H1 (cell line): ENCODE data around the gene ABHD2. TPM values are rescaled to one million over a fixed set of nuclear protein-coding genes. Genes with fewer than 3 reads are reported as not detected.
A peak's percentile ranks its signal among the peaks of the same experiment; 100 is the strongest.

Source experiments
- CTCF ChIA-PET: fragments of 300-600 bp; sonication (Branson Sonifier 250); formaldehyde crosslinking; loops from one replicate; lab custom pipeline; 2021; ENCODE audit not compliant: partially characterized antibody; lab: Charles Lee
- POLR2A ChIA-PET: fragments of 300-600 bp; sonication (Branson Sonifier 250); formaldehyde crosslinking; loops from one replicate; lab custom pipeline; 2021; ENCODE audit warnings: inconsistent platforms; ENCODE audit not compliant: partially characterized antibody; lab: Charles Lee
- DNase-seq, 2 experiments: peaks; one replicate each; pipeline versions ENCODE4 v3.0.0 to v3.0.0-alpha.2; 2010 to 2022; ENCODE audit warnings: low spot score in 2 of 2, low read depth in 1 of 2, mixed read lengths in 1 of 2
- FAIRE-seq: peaks from 2 replicates; lab custom pipeline; 2011; peaks lifted over from hg19 to GRCh38; lab: Jason Lieb, UNC
- H2AFZ ChIP-seq: 2 replicates; pipeline ENCODE4 v1.8.1; 2012; ENCODE audit warnings: low read length, inconsistent platforms
- H2AK5ac ChIP-seq: 2 replicates; pipeline ENCODE4 v1.6.1; 2013; ENCODE audit warnings: low read depth, low read length
- H2BK120ac ChIP-seq: replicated peaks from 2 replicates; pipeline ENCODE3; 2013; ENCODE audit warnings: low read depth, low read length, inconsistent platforms
- H2BK12ac ChIP-seq: 2 replicates; pipeline ENCODE4 v1.6.1; 2013; ENCODE audit warnings: low read depth, low read length
- H2BK15ac ChIP-seq: 2 replicates; pipeline ENCODE4 v1.6.1; 2013; ENCODE audit warnings: low read length
- H2BK20ac ChIP-seq: 2 replicates; pipeline ENCODE4 v1.6.1; 2013; ENCODE audit warnings: low read length
- H2BK5ac ChIP-seq: 2 replicates; pipeline ENCODE4 v1.6.1; 2013; ENCODE audit warnings: low read depth, low read length
- H3K14ac ChIP-seq: 2 replicates; pipeline ENCODE4 v1.6.1; 2013; ENCODE audit warnings: inconsistent platforms; ENCODE audit not compliant: insufficient read length
- H3K18ac ChIP-seq: 2 replicates; pipeline ENCODE4 v1.6.1; 2013; ENCODE audit warnings: low read length; ENCODE audit errors: extremely low read depth
- H3K23ac ChIP-seq: 2 replicates; pipeline ENCODE4 v1.6.1; 2013; ENCODE audit warnings: inconsistent platforms; ENCODE audit not compliant: insufficient read length
- H3K23me2 ChIP-seq: 2 replicates; pipeline ENCODE4 v1.6.1; 2013; ENCODE audit warnings: low read depth, low read length
- H3K27ac ChIP-seq: 2 replicates; pipeline ENCODE4 v1.6.1; 2011; ENCODE audit warnings: low read depth, low read length, inconsistent platforms
- H3K27me3 ChIP-seq, 4 experiments: replicated peaks in 1 of 4; 1 replicate in 1 of 4; 2 replicates in 3 of 4; pipeline versions ENCODE4 v1.6.1 to v1.8.1; 2011 to 2013; ENCODE audit warnings: low read length in 3 of 4, mild to moderate bottlenecking in 3 of 4, inconsistent platforms in 2 of 4, mixed read lengths in 2 of 4, moderate library complexity in 1 of 4; ENCODE audit not compliant: control insufficient read depth in 3 of 4, insufficient read depth in 3 of 4; ENCODE audit errors: extremely low read depth in 1 of 4
- H3K36me3 ChIP-seq, 4 experiments: 2 replicates each; pipeline versions ENCODE4 v1.6.1 to v1.8.1; 2011 to 2013; ENCODE audit warnings: mild to moderate bottlenecking in 4 of 4, low read length in 3 of 4, moderate library complexity in 2 of 4, control low read depth in 1 of 4, inconsistent platforms in 1 of 4; ENCODE audit not compliant: insufficient read depth in 4 of 4, control insufficient read depth in 2 of 4
- H3K4ac ChIP-seq: replicated peaks from 2 replicates; pipeline ENCODE3; 2013; ENCODE audit warnings: low read length, low read depth, mixed read lengths, inconsistent platforms; ENCODE audit not compliant: insufficient read length
- H3K4me1 ChIP-seq, 4 experiments: replicated peaks in 1 of 4; 1 replicate in 1 of 4; 2 replicates in 3 of 4; pipeline versions ENCODE4 v1.6.1 to v1.8.1; 2011 to 2013; ENCODE audit warnings: low read length in 3 of 4, inconsistent platforms in 2 of 4, mixed read lengths in 1 of 4; ENCODE audit not compliant: insufficient read depth in 4 of 4, control insufficient read depth in 3 of 4
- H3K4me2 ChIP-seq, 2 experiments: 2 replicates each; pipeline versions ENCODE4 v1.6.1 to v1.8.1; 2011 to 2013; ENCODE audit warnings: low read depth in 2 of 2, low read length in 2 of 2, control low read depth in 1 of 2, inconsistent platforms in 1 of 2, mild to moderate bottlenecking in 1 of 2; ENCODE audit not compliant: insufficient read depth in 1 of 2
- H3K4me3 ChIP-seq, 4 experiments: fragments of 200-600, 300-600 bp in 1 of 4; sonication (generic), shearing (Covaris generic), sonication (Bioruptor Twin) in 1 of 4; 2 replicates each; pipeline versions ENCODE4 v1.5.1 to v1.8.1; 2011 to 2016; ENCODE audit warnings: low read length in 4 of 4, low read depth in 3 of 4, control low read depth in 2 of 4, inconsistent platforms in 2 of 4, mild to moderate bottlenecking in 2 of 4, mixed read lengths in 1 of 4, moderate library complexity in 1 of 4; ENCODE audit not compliant: insufficient read depth in 2 of 4; ENCODE audit errors: extremely low read depth in 1 of 4
- H3K56ac ChIP-seq: replicated peaks from 2 replicates; pipeline ENCODE3; 2013; ENCODE audit warnings: low read depth, mild to moderate bottlenecking, mixed read lengths, low read length, inconsistent platforms; ENCODE audit not compliant: insufficient read length
- H3K79me1 ChIP-seq: 2 replicates; pipeline ENCODE4 v1.6.1; 2013; ENCODE audit warnings: low read depth, low read length, control low read depth
- H3K79me2 ChIP-seq, 2 experiments: 2 replicates each; pipeline versions ENCODE4 v1.6.1 to v1.8.1; 2012 to 2013; ENCODE audit warnings: low read length in 2 of 2, mild to moderate bottlenecking in 2 of 2, inconsistent platforms in 1 of 2; ENCODE audit not compliant: insufficient read depth in 2 of 2, control insufficient read depth in 1 of 2
- H3K9ac ChIP-seq, 4 experiments: replicated peaks in 1 of 4; 1 replicate in 1 of 4; 2 replicates in 3 of 4; pipeline versions ENCODE4 v1.6.1 to v1.8.1; 2011 to 2013; ENCODE audit warnings: low read depth in 3 of 4, low read length in 3 of 4, control low read depth in 2 of 4, mild to moderate bottlenecking in 2 of 4, moderate library complexity in 2 of 4, inconsistent platforms in 1 of 4; ENCODE audit errors: extremely low read depth in 1 of 4
- H3K9me3 ChIP-seq, 2 experiments: 2 replicates each; pipeline versions ENCODE4 v1.6.1 to v1.8.1; 2012 to 2013; ENCODE audit warnings: mild to moderate bottlenecking in 2 of 2, moderate library complexity in 2 of 2, control low read depth in 1 of 2, inconsistent platforms in 1 of 2, low read depth in 1 of 2, low read length in 1 of 2, mixed read lengths in 1 of 2; ENCODE audit not compliant: insufficient read depth in 2 of 2
- H4K20me1 ChIP-seq, 2 experiments: replicated peaks in 1 of 2; 2 replicates each; pipeline versions ENCODE3 to v1.8.1; 2011 to 2013; ENCODE audit warnings: inconsistent platforms in 2 of 2, low read length in 2 of 2, mild to moderate bottlenecking in 1 of 2; ENCODE audit not compliant: insufficient read depth in 2 of 2, control insufficient read depth in 1 of 2
- H4K5ac ChIP-seq: 2 replicates; pipeline ENCODE4 v1.6.1; 2013; ENCODE audit warnings: low read length, low read depth, mixed read lengths, inconsistent platforms; ENCODE audit not compliant: insufficient read length
- H4K8ac ChIP-seq: 2 replicates; pipeline ENCODE4 v1.8.0; 2013; ENCODE audit warnings: mild to moderate bottlenecking, moderate library complexity, low read length, inconsistent platforms; ENCODE audit not compliant: insufficient read depth; ENCODE audit errors: extremely low read depth
- H4K91ac ChIP-seq: replicated peaks from 2 replicates; pipeline ENCODE3; 2013; ENCODE audit warnings: low read length, mixed read lengths, inconsistent platforms; ENCODE audit not compliant: insufficient read length
- ATF3 ChIP-seq: IDR thresholded peaks from 2 replicates; pipeline ENCODE4 v1.6.1; 2011; ENCODE audit warnings: low read depth, mild to moderate bottlenecking, low read length; ENCODE audit not compliant: insufficient read depth
- CBX8 ChIP-seq: fragments of 300-800, 300-1000 bp; sonication (generic); IDR thresholded peaks from 2 replicates; pipeline ENCODE4 v1.7.1; 2016; ENCODE audit warnings: low read depth, low read length, borderline replicate concordance
- CHD2 ChIP-seq: IDR thresholded peaks from 2 replicates; pipeline ENCODE4 v1.6.1; 2012; ENCODE audit warnings: low read length, improper control_type of control experiment
- EGR1 ChIP-seq: IDR thresholded peaks from 2 replicates; pipeline ENCODE4 v1.6.1; 2011; ENCODE audit warnings: low read depth, low read length, borderline replicate concordance
- JUN ChIP-seq: IDR thresholded peaks from 2 replicates; pipeline ENCODE4 v1.6.1; 2011; ENCODE audit warnings: low read depth, mild to moderate bottlenecking, improper control_type of control experiment, low read length
- POLR2A ChIP-seq, 2 experiments: IDR thresholded peaks; 1 replicate in 1 of 2; 2 replicates in 1 of 2; pipeline ENCODE4 v1.6.1; 2011; ENCODE audit warnings: low read depth in 2 of 2, low read length in 2 of 2, mild to moderate bottlenecking in 2 of 2; ENCODE audit errors: control extremely low read depth in 1 of 2
- POU5F1 ChIP-seq: IDR thresholded peaks from 2 replicates; pipeline ENCODE4 v1.6.1; 2011; ENCODE audit warnings: low read depth, mild to moderate bottlenecking, low read length, moderate library complexity
- RFX5 ChIP-seq: IDR thresholded peaks from 2 replicates; pipeline ENCODE4 v1.6.1; 2011; ENCODE audit warnings: low read depth, low read length, improper control_type of control experiment, borderline replicate concordance
- SIRT6 ChIP-seq: IDR thresholded peaks from one replicate; pipeline ENCODE4 v1.7.1; 2012; ENCODE audit warnings: low read length, inconsistent platforms
- TAF7 ChIP-seq: optimal IDR thresholded peaks from 2 replicates; pipeline ENCODE3; 2011; ENCODE audit warnings: low read depth, mild to moderate bottlenecking, inconsistent platforms, low read length, moderate library complexity, borderline replicate concordance
- WGBS, 2 experiments: shearing (Covaris generic) in 1 of 2; methylation state at CpG; one replicate each; pipeline versions ENCODE4 v1.1.6 to v1.1.7; 2013 to 2015; ENCODE audit warnings: low lambda C conversion rate in 2 of 2, mixed read lengths in 2 of 2, inconsistent platforms in 1 of 2, low coverage in 1 of 2, missing lambda C conversion rate in 1 of 2; ENCODE audit not compliant: insufficient replicate concordance in 2 of 2, insufficient coverage in 1 of 2, insufficient read length in 1 of 2; ENCODE audit errors: extremely low coverage in 1 of 2, missing lambda C conversion rate in 1 of 2; 5-methylcytosine and 5-hydroxymethylcytosine counted together
- polyA plus RNA-seq, 7 experiments: library from polyadenylated mRNA; depleted of rRNA in 3 of 7; stranded (reverse) in 5 of 7; unstranded in 2 of 7; fragments of >200 nt in 5 of 7; fragments of 200-250 nt in 2 of 7; gene quantifications; 1 replicate in 5 of 7; 2 replicates in 1 of 7; 4 replicates in 1 of 7; pipeline versions ENCODE4 v1.2.1 to v1.2.3, GENCODE V29; 2011 to 2013; ENCODE audit warnings: missing spikeins in 2 of 7, mixed read lengths in 2 of 7
- total RNA-seq: library from RNA; stranded (reverse); fragmentation: NEBNext Ultra II Directional; extraction: Animal tissue kit (Norgen Biotek cat#: 25700); gene quantifications from 2 replicates; pipeline ENCODE4 v1.2.1, GENCODE V29; 2021

The ABHD2 gene
- total and polyA plus RNA-seq, 2 of the 8 experiments (the other 6 are each of a cell fraction or from before 2014, with no cell fraction given), result 9.1 to 23.7 TPM

GRCh38 chr15:89089316-89090230 is 1.3 kb downstream of the ABHD2 start:
- Histone ChIP-seq H3K4me2 (peak overlapping the region; percentile 65 to 87; a peak in 3 of 4 replicates), H3K27me3 (no peaks in the 10 kb centered on the region), H3K36me3 (no peaks in the 10 kb centered on the region; a peak in 1 of 8 replicates), H3K79me2 (peaks cover 0 to 6% of the 10 kb centered on the region in 2 experiments; a peak in 3 of 4 replicates), H2BK120ac (no peak overlapping the region), H3K9me3 (no peaks in the 10 kb centered on the region), H3K4me1 (peaks cover 8 to 20% (median 11%) of the 10 kb centered on the region in 4 experiments), H3K27ac (no peak overlapping the region), H3K79me1 (no peaks in the 10 kb centered on the region; the same call in 1 of the 2 replicates), H3K4ac (no peak overlapping the region), H2AK5ac (no peak overlapping the region), H4K5ac (no peak overlapping the region), H2AFZ (no peak overlapping the region), H3K23me2 (no peaks in the 10 kb centered on the region; the same call in 1 of the 2 replicates), H3K4me3 (peak overlapping the region in 3 of 4 experiments; percentile 84 to 88 (median 86); a peak in 5 of 8 replicates), H3K9ac (peak overlapping the region in 1 of 4 experiments; percentile 6; a peak in 1 of 7 replicates), H3K56ac (no peak overlapping the region), H3K14ac (no peak overlapping the region), H2BK5ac (no peak overlapping the region), H2BK15ac (no peak overlapping the region), H2BK20ac (no peak overlapping the region), H3K23ac (no peak overlapping the region), H3K18ac (no peak overlapping the region), H4K91ac (no peak overlapping the region), H4K20me1 (no peaks in the 10 kb centered on the region), H4K8ac (no peak overlapping the region), H2BK12ac (no peak overlapping the region)
- CTCF ChIA-PET, result interaction anchor here (0.8 to 6.0 kb wide), 16 partner anchors 9 to 185 kb away, joined by 3 to 40 read pairs (median 4); no protein-coding TSS in a partner anchor
- FAIRE-seq (no peak), DNase-seq (no peak)
- 97% methylated on average over 5 of the region's 5 CpGs; no CpG with 5 or more reads in 1 of the 2 experiments for WGBS, 2 experiments
- POLR2A ChIA-PET, result interaction anchor here (1.1 to 2.5 kb wide), 5 partner anchors 10 to 32 kb away, joined by 3 to 9 read pairs (median 5); no protein-coding TSS in a partner anchor
- TF ChIP-seq ATF3 (no peak), CBX8 (no peak), POU5F1 (no peak), JUN (no peak), SIRT6 (no peak), RFX5 (no peak), EGR1 (no peak), CHD2 (no peak), TAF7 (no peak), POLR2A (IDR thresholded peaks at IDR 0.05; ENCODE audit: control extremely low read depth in 1 of 2, low read depth in 2 of 2, low read length in 2 of 2) (no peak)
